ENCODE measurements around the gene PSEN1.

- TF ChIP-seq CTCF (conservative IDR thresholded peaks at IDR 0.05; ENCODE audit: low read depth, low read length) (no peak), EZH2 (IDR thresholded peaks at IDR 0.05; ENCODE audit: borderline replicate concordance, low read depth, low read length, poor library complexity, severe bottlenecking) (no peak)
Observed at GRCh38 chr14:73125746-73126145, 10.6 kb upstream of the PSEN1 start.
